Omental fat pad (tissue), 4 donors: ENCODE results near the gene DCUN1D1. TPM values are rescaled to one million over a fixed set of nuclear protein-coding genes. Genes with fewer than 3 reads are reported as not detected.

Experiments
- ATAC-seq: fragments of 150-250 bp; one replicate; pipeline ENCODE4 v1.9.1; 2016; ENCODE audit warnings: mild to moderate bottlenecking, moderate library complexity; ENCODE audit not compliant: low FRiP score
- DNase-seq: peaks from one replicate; pipeline ENCODE4 v3.0.0-alpha.2; 2019; ENCODE audit warnings: low spot score
- CTCF ChIP-seq, 3 donors: fragments of 450-650 bp; IDR thresholded peaks; one replicate each; pipeline ENCODE4 v1.5.1; 2016 to 2017; ENCODE audit warnings: antibody characterized with exemption in 3 of 3, mild to moderate bottlenecking in 3 of 3, moderate library complexity in 2 of 3
- total RNA-seq, 4 donors: library from RNA; depleted of rRNA; stranded (reverse); fragments of >200 nt; gene quantifications; one replicate each; pipeline ENCODE4 v1.1.0, GENCODE V29; 2016

The DCUN1D1 gene
- total RNA-seq, 4 donors from 2014 or later = 19.5 to 27.7 (median 22.2) TPM

- ATAC-seq (no peak), DNase-seq (no peak)
- TF ChIP-seq CTCF (IDR thresholded peaks at IDR 0.05) = no peak
Observed at GRCh38 chr3:182957226-182957625, 23.1 kb downstream of the DCUN1D1 start.

- TF ChIP-seq CTCF (IDR thresholded peaks at IDR 0.05) = no peak
- ATAC-seq = no peak
- no peak for DNase-seq
Observed at GRCh38 chr3:182954553-182955235, 25.6 kb downstream of the DCUN1D1 start.

- DNase-seq = no peak
- no peak for TF ChIP-seq CTCF (IDR thresholded peaks at IDR 0.05)
Observed at GRCh38 chr3:182949688-182950087, 30.6 kb downstream of the DCUN1D1 start.

GRCh38 chr3:182948305-182948704 lies 32.0 kb downstream of the DCUN1D1 start:
- no peak for ATAC-seq
- TF ChIP-seq CTCF (IDR thresholded peaks at IDR 0.05) = no peak

More at GRCh38 chr3:182949688-182950087, 30.6 kb downstream of the DCUN1D1 start:
- ATAC-seq = no peak

GRCh38 chr3:182947888-182948287 lies 32.5 kb downstream of the DCUN1D1 start:
- TF ChIP-seq CTCF (IDR thresholded peaks at IDR 0.05) = no peak
- ATAC-seq (no peak), DNase-seq (no peak)

More at GRCh38 chr3:182948305-182948704, 32.0 kb downstream of the DCUN1D1 start:
- DNase-seq = no peak

GRCh38 chr3:182941719-182942118 lies 38.6 kb downstream of the DCUN1D1 start:
- TF ChIP-seq CTCF (IDR thresholded peaks at IDR 0.05) = no peak
- ATAC-seq = no peak
- DNase-seq = no peak

- no peak for TF ChIP-seq CTCF (IDR thresholded peaks at IDR 0.05)
- DNase-seq = no peak
Observed at GRCh38 chr3:182940266-182940808, 40.0 kb downstream of the DCUN1D1 start.

More at GRCh38 chr3:182940266-182940808, 40.0 kb downstream of the DCUN1D1 start:
- no peak for ATAC-seq
